Measurements from ENCODE around the gene SLC12A7.

DNA sequence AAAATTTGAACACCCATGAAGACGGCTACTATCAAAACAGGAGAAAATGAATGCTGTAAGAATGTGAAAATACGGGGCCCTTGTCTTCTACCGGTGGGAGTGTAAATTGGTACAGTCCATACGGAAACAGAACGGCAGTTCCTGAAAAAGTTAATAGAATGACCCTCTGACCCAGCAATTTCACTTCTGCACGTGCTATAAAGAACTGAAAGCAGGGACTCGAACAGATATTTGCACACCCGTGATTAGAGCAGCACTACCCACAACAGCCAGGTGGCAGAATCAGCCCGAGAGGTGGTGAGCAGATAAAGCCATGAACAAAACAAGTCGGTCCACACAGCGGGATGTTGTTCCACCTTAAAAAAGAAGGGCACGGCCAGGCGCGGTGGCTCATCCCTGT, 22.6 kb upstream of the SLC12A7 start:
- TF ChIP-seq POLR2AphosphoS5 (IDR thresholded peaks at IDR 0.05; ENCODE audit: low read depth, low read length) (no peak), POLR2A (IDR thresholded peaks at IDR 0.05; ENCODE audit: low read depth, low read length) (no peak)
